HEK293 (cell line): ENCODE results near the gene TEX14.

Experiments
- AEBP2 ChIP-seq: fragments of 450-650 bp; formaldehyde crosslinking; IDR thresholded peaks from 2 replicates; pipeline ENCODE4 v1.5.1; 2016; ENCODE audit warnings: missing biosample characterization, missing genetic modification characterization, borderline replicate concordance
- FEZF1 ChIP-seq: fragments of 450-650 bp; formaldehyde crosslinking; IDR thresholded peaks from 2 replicates; pipeline ENCODE4 v1.5.1; 2016; ENCODE audit warnings: missing biosample characterization, missing genetic modification characterization
- GLI2 ChIP-seq: fragments of 450-650 bp; formaldehyde crosslinking; IDR thresholded peaks from 2 replicates; pipeline ENCODE4; 2017; ENCODE audit warnings: missing biosample characterization, missing genetic modification characterization, low read depth, borderline replicate concordance
- INSM2 ChIP-seq: fragments of 450-650 bp; formaldehyde crosslinking; IDR thresholded peaks from 2 replicates; pipeline ENCODE4 v1.5.1; 2016; ENCODE audit warnings: missing biosample characterization, missing genetic modification characterization
- PATZ1 ChIP-seq: fragments of 450-650 bp; formaldehyde crosslinking; IDR thresholded peaks from 2 replicates; pipeline ENCODE4 v1.5.1; 2016; ENCODE audit warnings: missing biosample characterization, missing genetic modification characterization
- ZBTB17 ChIP-seq: fragments of 450-650 bp; formaldehyde crosslinking; IDR thresholded peaks from 2 replicates; pipeline ENCODE4 v1.5.1; 2016; ENCODE audit warnings: missing biosample characterization, missing genetic modification characterization
- ZBTB21 ChIP-seq: fragments of 450-650 bp; formaldehyde crosslinking; IDR thresholded peaks from 2 replicates; pipeline ENCODE4 v1.5.1; 2017; ENCODE audit warnings: missing biosample characterization, missing genetic modification characterization
- ZFP3 ChIP-seq: fragments of 450-650 bp; formaldehyde crosslinking; IDR thresholded peaks from 2 replicates; pipeline ENCODE4 v1.5.1; 2016; ENCODE audit warnings: low read depth, missing biosample characterization, missing genetic modification characterization
- ZNF146 ChIP-seq: fragments of 450-650 bp; formaldehyde crosslinking; IDR thresholded peaks from 2 replicates; pipeline ENCODE4 v1.5.1; 2016; ENCODE audit warnings: missing biosample characterization, missing genetic modification characterization
- ZNF18 ChIP-seq: fragments of 450-650 bp; formaldehyde crosslinking; IDR thresholded peaks from 2 replicates; pipeline ENCODE4 v1.5.1; 2016; ENCODE audit warnings: missing biosample characterization, missing genetic modification characterization
- ZNF2 ChIP-seq: fragments of 450-650 bp; formaldehyde crosslinking; IDR thresholded peaks from 2 replicates; pipeline ENCODE4 v1.5.1; 2016; ENCODE audit warnings: missing biosample characterization, missing genetic modification characterization
- ZNF214 ChIP-seq: fragments of 450-650 bp; formaldehyde crosslinking; IDR thresholded peaks from 2 replicates; pipeline ENCODE4 v1.5.1; 2017; ENCODE audit warnings: missing biosample characterization, mild to moderate bottlenecking, missing genetic modification characterization, borderline replicate concordance
- ZNF221 ChIP-seq: fragments of 450-650 bp; formaldehyde crosslinking; IDR thresholded peaks from 2 replicates; pipeline ENCODE4 v1.5.1; 2017; ENCODE audit warnings: missing biosample characterization, missing genetic modification characterization, borderline replicate concordance
- ZNF398 ChIP-seq: fragments of 450-650 bp; formaldehyde crosslinking; IDR thresholded peaks from 2 replicates; pipeline ENCODE4 v1.5.1; 2017; ENCODE audit warnings: missing biosample characterization, missing genetic modification characterization
- ZNF473 ChIP-seq: fragments of 450-650 bp; formaldehyde crosslinking; IDR thresholded peaks from 2 replicates; pipeline ENCODE4 v1.5.1; 2017; ENCODE audit warnings: missing biosample characterization, missing genetic modification characterization
- ZNF529 ChIP-seq: fragments of 450-650 bp; formaldehyde crosslinking; IDR thresholded peaks from 2 replicates; pipeline ENCODE4 v1.5.1; 2017; ENCODE audit warnings: missing genetic modification characterization, missing biosample characterization; ENCODE audit not compliant: insufficient replicate concordance
- ZNF623 ChIP-seq: fragments of 450-650 bp; formaldehyde crosslinking; IDR thresholded peaks from 2 replicates; pipeline ENCODE4 v1.5.1; 2016; ENCODE audit warnings: missing biosample characterization, missing genetic modification characterization
- ZNF645 ChIP-seq: fragments of 450-650 bp; formaldehyde crosslinking; IDR thresholded peaks from 2 replicates; pipeline ENCODE4; 2016; ENCODE audit warnings: missing biosample characterization, missing genetic modification characterization
- ZNF670 ChIP-seq: fragments of 450-650 bp; formaldehyde crosslinking; IDR thresholded peaks from 2 replicates; pipeline ENCODE4 v1.5.1; 2016; ENCODE audit warnings: missing biosample characterization, missing genetic modification characterization, low read depth
- ZNF707 ChIP-seq: fragments of 450-650 bp; formaldehyde crosslinking; IDR thresholded peaks from 2 replicates; pipeline ENCODE4 v1.5.1; 2016; ENCODE audit warnings: missing biosample characterization, missing genetic modification characterization
- ZNF747 ChIP-seq: fragments of 450-650 bp; formaldehyde crosslinking; IDR thresholded peaks from 2 replicates; pipeline ENCODE4 v1.5.1; 2016; ENCODE audit warnings: missing biosample characterization, missing genetic modification characterization
- ZNF76 ChIP-seq: fragments of 450-650 bp; formaldehyde crosslinking; IDR thresholded peaks from 2 replicates; pipeline ENCODE4; 2016; ENCODE audit warnings: low read depth, missing biosample characterization, missing genetic modification characterization, borderline replicate concordance

The TEX14 gene

GRCh38 chr17:58631523-58632323 is 60.1 kb downstream of the TEX14 start (continued):
- TF ChIP-seq INSM2 (tag by site-specific recombination) (peak; percentile 74; the same call in 1 of the 2 replicates), ZNF221 (tag by site-specific recombination) (no peak), AEBP2 (tag by site-specific recombination) (peak; percentile 81; the same call in 1 of the 2 replicates), ZNF18 (tag by site-specific recombination) (peak; percentile 83; the same call in 1 of the 2 replicates), ZNF645 (tag by site-specific recombination) (no peak), ZNF707 (tag by site-specific recombination) (no peak), ZNF529 (tag by site-specific recombination) (no peak), ZNF2 (peak; percentile 98), ZNF473 (tag by site-specific recombination) (no peak), ZNF146 (tag by site-specific recombination) (peak; percentile 50), ZNF76 (tag by site-specific recombination) (peak; percentile 79), ZNF670 (tag by site-specific recombination) (no peak), ZBTB21 (tag by site-specific recombination) (no peak; the same call in none of the 2 replicates), ZNF747 (tag by site-specific recombination) (no peak), FEZF1 (tag by site-specific recombination) (no peak; the same call in 1 of the 2 replicates), PATZ1 (peak; percentile 42; the same call in 1 of the 2 replicates), ZBTB17 (tag by site-specific recombination) (peak; percentile 89), ZNF623 (tag by site-specific recombination) (peak; percentile 36; the same call in 1 of the 2 replicates), ZNF398 (tag by site-specific recombination) (0 out of 2 replicates have a peak, but pooled peaks have one; percentile 25), GLI2 (tag by site-specific recombination) (no peak), ZFP3 (tag by site-specific recombination) (peak; percentile 72), ZNF214 (no peak)
